HS-5 (cell line): ENCODE results near the gene TMC5.
A peak's percentile ranks its signal among the peaks of the same experiment; 100 is the strongest.

Source experiments
- DNase-seq: peaks from one replicate; pipeline ENCODE4 v3.0.0-alpha.2; 2012; ENCODE audit warnings: low read depth

Gene TMC5

DNA sequence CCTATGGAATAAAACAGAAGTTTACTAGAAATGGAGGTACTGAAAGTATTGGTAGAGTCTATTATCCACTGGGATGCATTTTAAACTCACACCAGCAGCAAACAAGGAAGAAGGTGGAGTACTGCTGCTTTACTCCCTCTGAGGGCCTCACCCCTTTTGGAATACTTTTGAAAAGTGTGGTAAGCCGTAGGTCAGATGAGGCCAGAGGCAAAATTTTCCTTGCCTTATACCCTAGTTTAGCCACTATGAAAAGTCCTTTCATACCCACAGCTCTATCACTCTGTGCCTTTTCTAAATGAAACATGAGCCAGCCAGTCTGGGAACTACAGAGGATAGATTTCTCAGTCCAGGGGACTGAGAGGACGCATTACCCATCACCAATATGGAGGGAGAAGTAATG, 90.2 kb downstream of the TMC5 start:
- no peak for DNase-seq

DNA sequence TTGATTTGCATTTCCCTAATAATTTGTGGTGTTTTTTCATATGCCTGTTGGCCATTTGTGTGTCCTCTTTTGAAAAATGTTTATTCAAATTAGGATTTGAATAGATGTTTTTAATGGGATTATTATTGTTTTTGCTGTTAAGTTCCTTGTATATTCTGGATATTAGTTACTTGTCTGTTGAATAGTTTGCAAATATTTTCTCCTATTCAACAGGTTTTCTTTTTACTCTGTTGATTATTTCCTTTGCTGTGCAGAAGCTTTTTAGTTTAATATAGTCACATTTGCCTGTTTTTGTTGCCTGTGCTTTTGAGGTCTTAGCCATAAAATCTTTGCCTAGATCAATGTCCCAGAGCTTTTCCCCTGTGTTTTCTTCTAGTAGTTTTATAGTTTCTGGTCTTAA, 94.6 kb downstream of the TMC5 start:
- no peak for DNase-seq

DNA sequence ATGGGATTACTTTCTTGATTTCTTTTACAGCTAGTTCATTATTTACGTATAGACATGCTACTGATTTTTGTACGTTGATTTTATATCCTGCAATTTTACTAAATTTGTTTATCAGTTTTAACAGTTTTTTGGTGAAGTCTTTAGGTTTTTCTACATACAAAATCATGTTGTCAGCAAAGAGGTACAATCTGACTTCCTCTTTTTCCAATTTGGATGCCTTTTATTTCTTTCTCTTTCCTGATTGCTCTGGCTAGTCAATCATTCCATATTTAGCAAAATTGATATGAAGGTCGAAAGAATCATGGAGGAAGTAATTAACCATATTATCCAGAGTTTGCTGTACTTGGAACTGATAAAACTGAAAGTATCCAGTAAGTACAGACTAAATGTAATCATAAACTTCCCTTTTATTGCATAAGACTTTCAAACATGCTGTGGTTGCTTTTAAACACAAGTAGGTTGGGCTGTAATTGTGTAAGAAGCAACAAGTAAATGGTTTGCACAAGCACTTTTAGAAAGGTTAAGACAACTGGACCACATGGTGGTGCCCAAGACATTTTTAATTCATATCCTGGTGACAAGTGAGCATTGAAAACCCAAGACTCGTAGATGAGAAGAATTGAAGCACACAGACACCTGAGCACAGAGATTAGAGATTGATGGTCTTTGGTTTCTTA, 95.8 kb downstream of the TMC5 start:
- no peak for DNase-seq

- DNase-seq = no peak
Measured at GRCh38 chr16:19515757-19516156, 98.1 kb downstream of the TMC5 start.

GRCh38 chr16:19517424-19518089, 99.9 kb downstream of the TMC5 start:
- no peak for DNase-seq

- no peak for DNase-seq
Measured at GRCh38 chr16:19518388-19518787, 100.7 kb downstream of the TMC5 start.

DNA sequence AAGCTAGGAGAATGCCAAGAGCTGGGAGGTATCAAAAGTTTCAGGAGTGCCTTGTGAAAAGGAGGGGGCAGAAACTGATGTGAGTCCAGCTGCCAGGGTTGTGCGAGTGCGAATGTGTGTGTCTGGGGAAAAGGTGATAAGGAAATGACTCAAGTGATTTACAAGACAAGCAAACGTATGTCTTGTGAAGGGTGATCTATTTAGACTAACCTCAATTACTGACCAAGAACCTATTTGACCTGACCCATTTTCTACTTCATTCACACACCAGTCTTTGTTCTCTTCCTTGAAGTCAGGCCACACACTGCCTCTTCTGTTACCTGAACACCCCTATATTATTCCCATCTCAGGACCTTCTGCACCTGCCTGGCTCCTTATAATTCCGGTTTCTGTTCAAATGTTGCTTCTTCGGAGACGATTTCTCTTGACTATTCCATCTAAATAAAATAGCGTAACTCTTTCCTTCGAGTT, 103.2 kb downstream of the TMC5 start:
- DNase-seq = no peak

GRCh38 chr16:19521471-19522396, 104.1 kb downstream of the TMC5 start, which contains the start of gene GDE1:
Gene GDE1, minus strand, starts transcription at chr16:19522098. Its CDS starts 134 bp downstream, at chr16:19521964.
- DNase-seq = peak; percentile 64

DNA sequence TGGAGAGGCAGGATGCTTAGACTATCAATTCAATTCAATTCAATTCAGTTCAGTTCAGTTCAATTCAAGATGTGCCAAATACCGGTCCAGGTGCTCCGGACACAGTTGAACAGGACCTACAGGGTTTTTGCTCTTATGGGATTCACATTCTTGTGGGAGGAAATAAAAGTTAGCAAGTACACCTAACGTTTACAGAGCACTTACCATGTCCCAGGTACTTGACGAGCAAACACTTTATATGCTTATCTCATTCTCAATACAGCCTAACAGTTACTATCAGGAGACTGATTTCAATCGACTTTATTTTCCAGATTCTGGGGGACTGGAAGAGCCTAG, 104.7 kb downstream of the TMC5 start:
- DNase-seq = no peak

DNA sequence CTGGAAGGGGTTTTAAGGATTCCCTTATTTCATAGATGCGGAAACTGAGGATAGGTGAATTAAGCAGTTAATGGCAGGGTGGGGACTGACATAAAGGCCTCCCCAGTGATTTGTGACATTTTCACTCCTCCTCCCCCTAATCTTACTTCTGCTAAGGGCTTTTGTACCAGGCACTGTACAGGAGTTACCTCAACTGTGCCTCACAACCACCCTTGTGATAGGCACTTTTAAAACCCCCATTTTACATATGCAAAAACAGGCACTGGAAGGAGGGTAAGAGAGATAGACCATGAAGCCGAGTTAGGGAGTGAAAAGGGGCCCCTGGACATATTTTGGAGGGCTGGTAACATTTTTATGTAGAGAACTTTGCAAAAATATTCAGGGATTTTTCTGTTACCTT, 105.1 kb downstream of the TMC5 start:
- no peak for DNase-seq

- DNase-seq = no peak
Measured at GRCh38 chr16:19523184-19523558, 105.5 kb downstream of the TMC5 start.

- DNase-seq = peak; percentile 83
Measured at GRCh38 chr16:19523559-19524355, 106.1 kb downstream of the TMC5 start, which contains the start of gene CCP110. Gene CCP110, plus strand, starts transcription at chr16:19523942. Its CDS starts 3,940 bp downstream, at chr16:19527882.

- no peak for DNase-seq
Measured at GRCh38 chr16:19524356-19524615, 106.6 kb downstream of the TMC5 start.

GRCh38 chr16:19524616-19525384, 107.1 kb downstream of the TMC5 start:
- DNase-seq = no peak

DNA sequence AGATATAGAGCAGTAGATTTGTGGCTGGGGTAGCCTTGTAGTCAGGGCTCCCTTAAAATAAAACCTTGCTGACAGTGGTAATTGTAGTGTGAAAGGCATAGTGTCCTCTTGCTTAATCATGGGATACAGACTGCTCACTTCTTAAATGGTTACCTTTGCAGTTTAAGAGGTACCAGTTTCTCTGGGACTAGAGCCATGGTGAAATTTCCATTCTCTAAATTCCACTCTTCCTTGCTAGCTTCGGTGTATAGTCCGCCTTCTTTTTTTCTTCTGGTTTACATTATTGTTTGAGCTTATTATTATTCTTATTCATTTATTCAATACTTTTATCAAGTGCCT, 107.7 kb downstream of the TMC5 start:
- no peak for DNase-seq

DNA sequence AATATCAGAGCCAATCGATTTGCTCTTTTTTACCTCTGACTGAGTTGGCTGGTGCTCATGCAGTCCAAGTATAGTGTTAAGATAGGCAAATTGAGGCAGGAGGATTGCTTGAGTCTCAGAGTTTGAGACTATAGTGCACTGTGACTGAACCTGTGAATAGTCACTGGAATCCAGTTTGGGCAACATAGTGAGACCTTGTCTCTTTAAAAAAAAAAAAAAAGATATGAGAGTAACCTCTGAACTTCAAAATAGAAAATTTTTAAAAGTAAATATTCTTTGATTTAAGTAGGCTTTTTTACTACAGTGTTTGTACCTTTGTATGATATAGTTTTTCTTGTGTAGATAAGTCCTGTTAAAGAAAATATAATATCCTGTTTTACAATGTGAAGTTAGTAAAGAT, 109.5 kb downstream of the TMC5 start:
- DNase-seq = no peak

GRCh38 chr16:19528666-19529065, 111.0 kb downstream of the TMC5 start:
- DNase-seq = no peak

DNA sequence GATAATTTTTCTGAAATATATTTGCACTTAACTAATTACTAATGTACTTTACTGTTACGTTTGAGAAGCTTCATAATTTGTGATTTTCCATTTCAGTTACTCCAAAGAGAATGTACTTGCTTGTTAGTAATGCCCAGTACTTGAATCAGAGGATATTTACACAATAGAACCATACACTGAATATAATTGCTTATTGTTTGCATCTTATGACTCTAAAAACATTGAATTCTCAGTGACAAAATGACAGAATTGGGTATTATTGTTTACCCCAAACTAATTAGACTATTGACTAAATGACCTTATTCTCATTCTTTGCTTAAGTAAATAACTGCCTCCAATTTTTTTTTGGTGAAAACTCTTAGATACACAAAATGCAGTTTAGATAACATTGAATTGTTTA, 114.9 kb downstream of the TMC5 start:
- DNase-seq = no peak

DNA sequence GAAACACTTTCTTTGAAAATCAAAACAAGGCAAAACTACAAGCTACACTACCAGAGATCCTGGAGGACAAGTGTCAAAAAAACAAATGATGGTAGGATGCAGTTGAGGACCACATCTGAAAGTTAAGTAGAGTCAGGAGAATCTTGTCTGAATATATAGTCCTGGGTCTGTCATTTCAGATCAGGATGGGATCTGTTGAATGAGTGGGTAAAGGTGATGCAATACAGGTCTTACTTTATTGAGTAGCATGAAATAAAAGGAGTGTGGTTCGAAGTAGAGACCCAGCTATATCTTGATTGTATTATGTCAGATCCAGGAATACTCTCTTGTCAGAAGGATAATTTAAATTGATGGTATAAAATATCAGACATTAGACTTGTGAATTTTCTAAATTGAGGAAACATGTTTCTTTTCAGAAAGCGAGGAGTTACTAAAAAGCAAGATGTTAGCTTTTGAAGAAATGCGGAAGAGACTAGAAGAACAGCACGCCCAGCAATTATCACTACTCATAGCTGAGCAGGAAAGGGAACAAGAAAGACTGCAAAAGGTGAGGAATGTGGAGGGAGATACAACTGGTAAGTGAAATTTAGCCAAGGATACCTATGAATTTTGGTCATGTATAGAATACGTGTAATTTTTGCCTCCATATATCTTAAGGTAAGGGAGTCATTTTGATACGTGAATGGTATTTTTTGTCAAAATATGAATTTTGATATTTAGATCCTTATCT, 122.7 kb downstream of the TMC5 start:
- DNase-seq = no peak

GRCh38 chr16:19542138-19542821, 124.6 kb downstream of the TMC5 start:
- no peak for DNase-seq
